K562 (cell line): ENCODE data around the gene OR6S1. TPM values are rescaled to one million over a fixed set of nuclear protein-coding genes. Genes with fewer than 3 reads are reported as not detected.

Experiments used
- ATAC-seq: fragments of 200-7000 bp; cut with Tn5 transposase; 3 replicates; pipeline ENCODE4 v1.9.1; 2020; ENCODE audit warnings: moderate library complexity
- BruUV-seq: library from RNA; stranded (reverse); fragments of 400-500 nt; replicated peaks from 2 replicates; lab custom pipeline; 2021; lab: Mats Ljungman, UMichigan
- CTCF ChIA-PET: fragments of 300-600 bp; formaldehyde crosslinking; extraction: SDS; loops from one replicate; lab custom pipeline; 2021; ENCODE audit warnings: low intra/inter-chr PET ratio; lab: Yijun Ruan, JAX
- POLR2A ChIA-PET: fragments of 300-600, 350-650 bp; sonication (Branson Sonifier 250); formaldehyde crosslinking; extraction: SDS; loops from one replicate; lab custom pipeline; 2021; ENCODE audit warnings: antibody characterized with exemption, inconsistent platforms; lab: Yijun Ruan, JAX
- DNase-seq, 4 experiments: peaks; one replicate each; pipeline versions ENCODE4 v3.0.0 to v3.0.0-alpha.2; 2011 to 2018; ENCODE audit warnings: low spot score in 3 of 4, mixed read lengths in 3 of 4; ENCODE audit errors: extremely low read depth in 1 of 4
- FAIRE-seq: peaks from 2 replicates; lab custom pipeline; 2011; peaks lifted over from hg19 to GRCh38; lab: Jason Lieb, UNC
- H2AFZ ChIP-seq: 2 replicates; pipeline ENCODE4 v1.6.0; 2011; ENCODE audit warnings: low read depth, low read length, control low read depth, inconsistent platforms
- H3K27ac ChIP-seq: fragments of 200-600 bp; 3 replicates; pipeline ENCODE4 v1.8.0; 2011; ENCODE audit warnings: low read depth, mild to moderate bottlenecking, control low read depth, inconsistent platforms, low read length, moderate library complexity, mixed read lengths; ENCODE audit errors: extremely low read depth
- H3K27me3 ChIP-seq, 2 experiments: fragments of 300-600 bp in 1 of 2; 2 replicates in 1 of 2; 3 replicates in 1 of 2; pipeline versions ENCODE4 v1.6.0 to v1.8.0; 2011; ENCODE audit warnings: inconsistent platforms in 2 of 2, low read length in 2 of 2, mild to moderate bottlenecking in 1 of 2, mixed read lengths in 1 of 2, moderate library complexity in 1 of 2; ENCODE audit not compliant: control insufficient read depth in 2 of 2, insufficient read depth in 2 of 2
- H3K36me3 ChIP-seq: fragments of 300-600 bp; 3 replicates; pipeline ENCODE4 v1.8.0; 2011; ENCODE audit warnings: mild to moderate bottlenecking, low read length, inconsistent platforms; ENCODE audit not compliant: control insufficient read depth, insufficient read depth
- H3K4me1 ChIP-seq, 2 experiments: fragments of 200-600 bp in 1 of 2; replicated peaks in 1 of 2; 2 replicates in 1 of 2; 3 replicates in 1 of 2; pipeline versions ENCODE4 v1.5.1 to v1.8.0; 2011; ENCODE audit warnings: inconsistent platforms in 2 of 2, low read length in 2 of 2, mild to moderate bottlenecking in 1 of 2, mixed read lengths in 1 of 2, moderate library complexity in 1 of 2; ENCODE audit not compliant: control insufficient read depth in 2 of 2, insufficient read depth in 2 of 2
- H3K4me2 ChIP-seq: 2 replicates; pipeline ENCODE4 v1.6.1; 2011; ENCODE audit warnings: low read length, control low read depth, inconsistent platforms, mixed read lengths; ENCODE audit not compliant: insufficient read depth
- H3K4me3 ChIP-seq: fragments of 200-600 bp; sonication (generic), shearing (Covaris generic); 2 replicates; pipeline ENCODE4 v1.5.1; 2016; ENCODE audit warnings: control low read depth, inconsistent platforms
- H3K79me2 ChIP-seq: fragments of 200-600 bp; 3 replicates; pipeline ENCODE4 v1.8.0; 2011; ENCODE audit warnings: low read length, inconsistent platforms; ENCODE audit not compliant: control insufficient read depth, insufficient read depth
- H3K9ac ChIP-seq, 2 experiments: 2 replicates each; pipeline versions ENCODE4 v1.6.0 to v1.6.1; 2011; ENCODE audit warnings: low read depth in 2 of 2, low read length in 2 of 2, control low read depth in 1 of 2, inconsistent platforms in 1 of 2, mild to moderate bottlenecking in 1 of 2, mixed read lengths in 1 of 2; ENCODE audit not compliant: insufficient read depth in 1 of 2
- H3K9me1 ChIP-seq: one replicate; pipeline ENCODE4 v1.6.0; 2011; ENCODE audit warnings: inconsistent platforms, mild to moderate bottlenecking, low read length, moderate library complexity; ENCODE audit not compliant: control insufficient read depth, insufficient read depth
- H3K9me3 ChIP-seq: replicated peaks from 2 replicates; pipeline ENCODE4 v1.5.1; 2011; ENCODE audit warnings: low read depth, low read length, inconsistent platforms; ENCODE audit not compliant: control insufficient read depth, insufficient read depth
- H4K20me1 ChIP-seq: replicated peaks from 2 replicates; pipeline ENCODE4 v1.6.1; 2011; ENCODE audit warnings: low read length, inconsistent platforms, mixed read lengths; ENCODE audit not compliant: control insufficient read depth, insufficient read depth
- BCL6 ChIP-seq: fragments of 250-450 bp; sonication (Bioruptor Pico); IDR thresholded peaks from 2 replicates; pipeline ENCODE4 v1.4.0; 2020
- EGR1 ChIP-seq: fragments of 450-650 bp; conservative IDR thresholded peaks from 2 replicates; pipeline ENCODE4 v1.6.1; 2017; ENCODE audit warnings: mild to moderate bottlenecking
- EHMT2 ChIP-seq: fragments of 450-650 bp; IDR thresholded peaks from 2 replicates; pipeline ENCODE4 v1.6.1; 2018; ENCODE audit warnings: antibody characterized with exemption
- ETS2 ChIP-seq: IDR thresholded peaks from 2 replicates; pipeline ENCODE4 v1.6.1; 2016; ENCODE audit warnings: borderline replicate concordance, missing genetic modification characterization, mild to moderate bottlenecking, moderate library complexity, missing compliant biosample characterization; ENCODE audit not compliant: poor library complexity, severe bottlenecking
- HNRNPUL1 ChIP-seq: fragments of 200-400 bp; formaldehyde crosslinking; IDR thresholded peaks from 2 replicates; pipeline ENCODE4 v1.6.1; 2017; ENCODE audit warnings: low read length
- ILK ChIP-seq: fragments of 450-650 bp; IDR thresholded peaks from 2 replicates; pipeline ENCODE4 v1.6.1; 2016; ENCODE audit warnings: missing genetic modification characterization, low read depth, mild to moderate bottlenecking, missing compliant biosample characterization, moderate library complexity, borderline replicate concordance
- KAT2B ChIP-seq: IDR thresholded peaks from one replicate; pipeline ENCODE4 v1.6.1; 2012; ENCODE audit warnings: low read depth, mild to moderate bottlenecking, control low read depth, inconsistent platforms, low read length, moderate library complexity
- MEF2D ChIP-seq: conservative IDR thresholded peaks from 2 replicates; pipeline ENCODE4 v1.6.1; 2016; ENCODE audit warnings: low read depth, missing genetic modification characterization, missing compliant biosample characterization
- PBX2 ChIP-seq, 2 experiments: IDR thresholded peaks in 1 of 2; conservative IDR thresholded peaks in 1 of 2; 2 replicates each; pipeline ENCODE4 v1.6.1; 2016; ENCODE audit warnings: low read depth in 2 of 2, mild to moderate bottlenecking in 1 of 2, missing compliant biosample characterization in 1 of 2, missing genetic modification characterization in 1 of 2, moderate library complexity in 1 of 2
- RBM17 ChIP-seq: fragments of 200-400 bp; formaldehyde crosslinking; IDR thresholded peaks from 2 replicates; pipeline ENCODE4 v1.6.1; 2017; ENCODE audit warnings: low read depth, mild to moderate bottlenecking, low read length, borderline replicate concordance
- RBM39 ChIP-seq: fragments of 200-400 bp; formaldehyde crosslinking; optimal IDR thresholded peaks from 2 replicates; pipeline ENCODE3; 2018; ENCODE audit warnings: low read depth, low read length
- RCOR1 ChIP-seq, 2 experiments: IDR thresholded peaks; 2 replicates each; pipeline ENCODE4 v1.6.1; 2012; ENCODE audit warnings: low read depth in 2 of 2, low read length in 2 of 2, borderline replicate concordance in 1 of 2, improper control_type of control experiment in 1 of 2
- SMARCB1 ChIP-seq: IDR thresholded peaks from 2 replicates; pipeline ENCODE4 v1.6.1; 2011; ENCODE audit warnings: improper control_type of control experiment, low read depth; ENCODE audit not compliant: insufficient read length
- SPI1 ChIP-seq: IDR thresholded peaks from 2 replicates; pipeline ENCODE4 v1.6.1; 2011; ENCODE audit warnings: low read depth, low read length, control low read depth, borderline replicate concordance
- STAT5A ChIP-seq: IDR thresholded peaks from 2 replicates; pipeline ENCODE4 v1.6.1; 2012; ENCODE audit warnings: low read length, inconsistent platforms, borderline replicate concordance
- ZFP30 ChIP-seq: fragments of 250-450 bp; sonication (Bioruptor Pico); IDR thresholded peaks from 2 replicates; pipeline ENCODE4 v1.8.0; 2022; ENCODE audit warnings: moderate library complexity, mild to moderate bottlenecking, inconsistent platforms, borderline replicate concordance
- ZNF165 ChIP-seq: fragments of 250-450 bp; sonication (Bioruptor Pico); IDR thresholded peaks from 2 replicates; pipeline ENCODE4 v1.4.0; 2020; ENCODE audit warnings: borderline replicate concordance
- ZNF696 ChIP-seq: fragments of 250-450 bp; sonication (Bioruptor Pico); conservative IDR thresholded peaks from 2 replicates; pipeline ENCODE4 v1.4.0; 2020; ENCODE audit warnings: mild to moderate bottlenecking, moderate library complexity
- ZNF699 ChIP-seq: fragments of 250-450 bp; sonication (Bioruptor Pico); IDR thresholded peaks from 2 replicates; pipeline ENCODE4 v1.8.0; 2021; ENCODE audit warnings: mild to moderate bottlenecking, moderate library complexity; ENCODE audit not compliant: insufficient replicate concordance
- WGBS: fragments of 100-300 bp; shearing (Covaris generic); methylation state at CpG from one replicate; pipeline ENCODE4 v1.1.6; 2016; ENCODE audit warnings: low coverage, mixed read lengths; ENCODE audit not compliant: insufficient coverage; ENCODE audit errors: missing lambda C conversion rate; 5-methylcytosine and 5-hydroxymethylcytosine counted together
- in situ Hi-C: fragments of 300-500 bp; cut with MboI; formaldehyde crosslinking; loops from 4 replicates; pipeline ENCODE4 v1.15.0; 2018; ENCODE audit warnings: inconsistent platforms, mixed read lengths
- intact Hi-C: fragments of 100-400 bp; cut with micrococcal nuclease; formaldehyde crosslinking; loops from 2 replicates; pipeline ENCODE4 v1.14.2; 2022
- polyA plus RNA-seq, 8 experiments: library from polyadenylated mRNA; depleted of rRNA in 4 of 8; stranded (reverse) in 5 of 8; unstranded in 3 of 8; fragments of >200 nt; fragmentation: Nextera tagmentation in 2 of 8; fragmentation: Illumina TruSeq in 1 of 8; extraction: Ambion mirVana in 2 of 8; extraction: Trizol in 1 of 8; gene quantifications; 2 replicates each; pipeline versions ENCODE4 v1.2.1 to v1.2.3, GENCODE V29; 2011 to 2014; ENCODE audit warnings: inconsistent platforms in 1 of 8, missing spikeins in 1 of 8
- total RNA-seq, 7 experiments: library from RNA; depleted of rRNA in 6 of 7; stranded (reverse); fragments of >200 nt in 6 of 7; fragmentation: Illumina TruSeq in 2 of 7; extraction: Trizol in 2 of 7; gene quantifications; 2 replicates each; pipeline versions ENCODE4 v1.2.1 to v1.2.3, GENCODE V29; 2011 to 2021; ENCODE audit warnings: low replicate concordance in 1 of 7

The OR6S1 gene
- total and polyA plus RNA-seq, 9 of the 15 experiments (the other 6 are each of a cell fraction or from before 2014, with no cell fraction given), result not detected

GRCh38 chr14:20611277-20611676, 30.2 kb downstream of the OR6S1 start:
- no peak overlapping the region for H2AFZ ChIP-seq
- DNase-seq, result no peak
- H3K79me2 ChIP-seq, result no peaks in the 10 kb centered on the region
- ChIA-PET CTCF (no interaction called here), POLR2A (interaction anchor here (0.6 to 1.6 kb wide), 2 partner anchors 49 to 281 kb away, joined by 3 read pairs; no protein-coding TSS in a partner anchor)
- H3K9me3 ChIP-seq, result no peaks in the 10 kb centered on the region
- no peaks in the 10 kb centered on the region for H3K36me3 ChIP-seq
- H3K9ac ChIP-seq, result no peak overlapping the region
- in situ Hi-C loops (loop anchor here (5.0 kb wide), 2 partner anchors 81 to 284 kb away; no protein-coding TSS in a partner anchor), intact Hi-C loops (no loop called here)
- H4K20me1 ChIP-seq, result no peaks in the 10 kb centered on the region
- H3K4me3 ChIP-seq, result no peak overlapping the region
- H3K4me2 ChIP-seq, result peak overlapping the region; percentile 89
- no peaks in the 10 kb centered on the region for H3K27me3 ChIP-seq
- peaks cover 0 to 14% of the 10 kb centered on the region in 2 experiments; a peak in 2 of 5 replicates for H3K4me1 ChIP-seq
- H3K27ac ChIP-seq, result no peak overlapping the region
- ATAC-seq, result no peak
- TF ChIP-seq PBX2 (CRISPR knock-in tag; IDR thresholded peaks at IDR 0.05; ENCODE audit: low read depth) (no peak), PBX2 (tag; conservative IDR thresholded peaks at IDR 0.05; ENCODE audit: low read depth) (no peak), MEF2D (tag) (no peak), EGR1 (no peak), ETS2 (tag) (no peak), RBM39 (no peak), ZNF165 (no peak), EHMT2 (no peak), ZFP30 (no peak), RCOR1 (IDR thresholded peaks at IDR 0.05; ENCODE audit: borderline replicate concordance in 1 of 2, low read depth in 2 of 2, low read length in 2 of 2) (no peak), SMARCB1 (no peak), ILK (tag) (no peak), KAT2B (no peak), BCL6 (CRISPR knock-in tag) (no peak), ZNF699 (no peak), SPI1 (no peak), RBM17 (no peak), ZNF696 (no peak), STAT5A (no peak), HNRNPUL1 (no peak)
- BruUV-seq, result no TSS peak
- no peaks in the 10 kb centered on the region for H3K9me1 ChIP-seq
- FAIRE-seq, result no peak
- WGBS, result 6% methylated on average over 2 of the region's 4 CpGs
